PFSK-1 (cell line): Measurements from ENCODE around the gene VPS13D.

Experiments used
- POLR2AphosphoS5 ChIP-seq: IDR thresholded peaks from 2 replicates; pipeline ENCODE4 v1.6.1; 2012; ENCODE audit warnings: low read depth, mild to moderate bottlenecking, control low read depth, low read length, moderate library complexity
- REST ChIP-seq, 2 experiments: IDR thresholded peaks; 2 replicates each; pipeline versions ENCODE4 v1.6.1 to v1.8.0; 2011 to 2012; ENCODE audit warnings: low read depth in 2 of 2, low read length in 2 of 2, control low read depth in 1 of 2, inconsistent platforms in 1 of 2, mild to moderate bottlenecking in 1 of 2, moderate library complexity in 1 of 2; ENCODE audit not compliant: insufficient read depth in 1 of 2
- TAF1 ChIP-seq: IDR thresholded peaks from 2 replicates; pipeline ENCODE4 v1.6.1; 2012; ENCODE audit warnings: low read length, control low read depth, borderline replicate concordance; ENCODE audit not compliant: insufficient read depth

- no peak for TF ChIP-seq POLR2AphosphoS5
- no peak for TF ChIP-seq TAF1
- no peak for TF ChIP-seq REST (IDR thresholded peaks at IDR 0.05; ENCODE audit: insufficient read depth in 1 of 2, low read depth in 2 of 2, low read length in 2 of 2)
Measured at GRCh38 chr1:12548279-12548972, 318.6 kb downstream of the VPS13D start.
